Fibroblast of lung (primary cell): ENCODE measurements around the gene FGFR3. TPM values are rescaled to one million over a fixed set of nuclear protein-coding genes. Genes with fewer than 3 reads are reported as not detected.

Experiments
- DNase-seq, 2 donors: peaks; one replicate each; pipeline versions ENCODE4 v3.0.0 to v3.0.0-alpha.2; 2010; ENCODE audit warnings: low read depth in 2 of 2
- H2AFZ ChIP-seq: 2 replicates; pipeline ENCODE4 v1.5.1; 2012; ENCODE audit warnings: low read length, control low read depth, inconsistent platforms
- H3K27ac ChIP-seq: 2 replicates; pipeline ENCODE4 v1.5.1; 2011; ENCODE audit warnings: low read length, control low read depth; ENCODE audit not compliant: insufficient read depth
- H3K27me3 ChIP-seq: 2 replicates; pipeline ENCODE4 v1.5.1; 2011; ENCODE audit warnings: mild to moderate bottlenecking, low read length; ENCODE audit not compliant: control insufficient read depth, insufficient read depth
- H3K36me3 ChIP-seq: 2 replicates; pipeline ENCODE4 v1.5.1; 2011; ENCODE audit warnings: low read length; ENCODE audit not compliant: control insufficient read depth, insufficient read depth
- H3K4me1 ChIP-seq: 2 replicates; pipeline ENCODE4 v1.5.1; 2011; ENCODE audit warnings: low read length; ENCODE audit not compliant: control insufficient read depth, insufficient read depth; ENCODE audit errors: extremely low read depth
- H3K4me2 ChIP-seq: 2 replicates; pipeline ENCODE4 v1.5.1; 2011; ENCODE audit warnings: low read length, control low read depth; ENCODE audit not compliant: insufficient read depth; ENCODE audit errors: extremely low read depth
- H3K4me3 ChIP-seq, 4 experiments: fragments of 200-600 bp in 1 of 4; sonication (generic) in 1 of 4; replicated peaks in 1 of 4; 2 replicates each; pipeline ENCODE4 v1.5.1; 2011 to 2016; ENCODE audit warnings: low read length in 4 of 4, low read depth in 3 of 4, mild to moderate bottlenecking in 3 of 4, control low read depth in 2 of 4, inconsistent platforms in 1 of 4, mixed read lengths in 1 of 4; ENCODE audit not compliant: insufficient read depth in 1 of 4; ENCODE audit errors: control extremely low read depth in 1 of 4
- H3K79me2 ChIP-seq: 2 replicates; pipeline ENCODE4 v1.5.1; 2012; ENCODE audit warnings: mild to moderate bottlenecking, low read length, inconsistent platforms; ENCODE audit not compliant: control insufficient read depth, insufficient read depth
- H3K9ac ChIP-seq: 2 replicates; pipeline ENCODE4 v1.5.1; 2011; ENCODE audit warnings: mild to moderate bottlenecking, low read length, control low read depth; ENCODE audit not compliant: insufficient read depth
- H3K9me3 ChIP-seq: 2 replicates; pipeline ENCODE4 v1.5.1; 2012; ENCODE audit warnings: low read depth, low read length; ENCODE audit not compliant: control insufficient read depth, insufficient read depth
- H4K20me1 ChIP-seq: 2 replicates; pipeline ENCODE4 v1.5.1; 2011; ENCODE audit warnings: low read length; ENCODE audit not compliant: control insufficient read depth, insufficient read depth; ENCODE audit errors: extremely low read depth
- EZH2 ChIP-seq: IDR thresholded peaks from 2 replicates; pipeline ENCODE4 v1.5.1; 2012; ENCODE audit warnings: low read length, control low read depth, mild to moderate bottlenecking; ENCODE audit errors: missing control alignments
- polyA plus RNA-seq, 2 donors: library from polyadenylated mRNA; depleted of rRNA in 1 of 2; stranded (reverse) in 1 of 2; unstranded in 1 of 2; fragments of >200 nt; gene quantifications; 2 replicates each; pipeline ENCODE4 v1.2.1, GENCODE V29; 2011 to 2012; ENCODE audit warnings: missing spikeins in 1 of 2
- total RNA-seq: library from RNA; depleted of rRNA; stranded (reverse); fragments of >200 nt; gene quantifications from 2 replicates; pipeline ENCODE4 v1.2.1, GENCODE V29; 2014
- TF ChIP-seq, protein P1 (sequence below), 2 donors: IDR thresholded peaks in 1 of 2; conservative IDR thresholded peaks in 1 of 2; 1 replicate in 1 of 2; 2 replicates in 1 of 2; pipeline ENCODE4 v1.5.1; 2011 to 2012; ENCODE audit warnings: low read length in 2 of 2, control low read depth in 1 of 2, inconsistent platforms in 1 of 2, low read depth in 1 of 2, mild to moderate bottlenecking in 1 of 2

The FGFR3 gene
- total and polyA plus RNA-seq, 2 donors (not counting 1 experiment from before 2014, with no cell fraction given), result 0.11 to 0.33 TPM

DNA sequence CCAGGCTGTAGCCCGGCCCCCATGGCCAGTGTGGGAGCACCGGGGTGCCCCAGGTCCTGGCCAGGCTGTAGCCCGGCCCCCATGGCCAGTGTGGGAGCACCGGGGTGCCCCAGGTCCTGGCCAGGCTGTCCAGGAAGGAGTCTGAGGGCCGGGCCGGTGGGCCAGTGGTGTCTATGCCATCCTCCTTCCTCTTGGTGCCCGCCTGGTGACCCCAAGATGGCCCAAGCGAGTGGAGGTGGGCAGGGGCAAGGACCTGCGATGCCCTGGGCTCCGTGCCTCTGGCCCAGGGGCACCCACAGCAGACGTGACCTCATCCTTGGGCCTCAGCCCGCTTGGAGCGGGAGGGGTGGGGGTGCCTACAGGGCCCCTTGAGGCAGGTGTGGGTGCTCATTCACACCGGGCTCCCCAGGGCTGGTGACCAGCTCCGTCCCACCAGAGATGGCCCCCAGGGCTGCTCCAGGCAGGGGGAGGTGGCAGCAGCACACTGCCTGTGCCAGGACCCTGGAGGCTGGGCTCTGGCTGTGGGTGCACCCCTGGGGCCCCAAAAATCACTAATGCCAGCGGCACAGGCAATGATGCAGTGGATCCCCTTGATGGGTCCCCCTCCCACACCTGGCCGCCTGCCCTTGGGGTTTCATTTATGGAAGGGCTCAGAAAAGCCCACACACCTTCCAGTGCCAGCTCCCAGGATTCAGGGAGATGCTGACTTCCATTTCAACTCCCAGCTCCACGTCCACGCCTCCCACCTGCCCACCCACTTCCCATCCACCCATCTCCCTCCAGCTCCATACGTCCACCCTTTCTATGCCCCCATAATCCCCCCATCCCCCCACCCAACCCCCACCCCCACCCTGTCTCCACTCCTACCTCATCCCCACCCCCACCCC, 36.0 kb upstream of the FGFR3 start:
- DNase-seq, result no peak
- Histone ChIP-seq H4K20me1 (no peaks in the 10 kb centered on the region), H3K36me3 (no peaks in the 10 kb centered on the region), H2AFZ (no peak overlapping the region), H3K27me3 (no peaks in the 10 kb centered on the region), H3K4me1 (no peaks in the 10 kb centered on the region), H3K4me2 (no peak overlapping the region), H3K9ac (no peak overlapping the region), H3K9me3 (no peaks in the 10 kb centered on the region), H3K4me3 (no peak overlapping the region), H3K79me2 (no peaks in the 10 kb centered on the region), H3K27ac (no peak overlapping the region)
- TF ChIP-seq EZH2, result no peak
- TF ChIP-seq, protein P1, sequence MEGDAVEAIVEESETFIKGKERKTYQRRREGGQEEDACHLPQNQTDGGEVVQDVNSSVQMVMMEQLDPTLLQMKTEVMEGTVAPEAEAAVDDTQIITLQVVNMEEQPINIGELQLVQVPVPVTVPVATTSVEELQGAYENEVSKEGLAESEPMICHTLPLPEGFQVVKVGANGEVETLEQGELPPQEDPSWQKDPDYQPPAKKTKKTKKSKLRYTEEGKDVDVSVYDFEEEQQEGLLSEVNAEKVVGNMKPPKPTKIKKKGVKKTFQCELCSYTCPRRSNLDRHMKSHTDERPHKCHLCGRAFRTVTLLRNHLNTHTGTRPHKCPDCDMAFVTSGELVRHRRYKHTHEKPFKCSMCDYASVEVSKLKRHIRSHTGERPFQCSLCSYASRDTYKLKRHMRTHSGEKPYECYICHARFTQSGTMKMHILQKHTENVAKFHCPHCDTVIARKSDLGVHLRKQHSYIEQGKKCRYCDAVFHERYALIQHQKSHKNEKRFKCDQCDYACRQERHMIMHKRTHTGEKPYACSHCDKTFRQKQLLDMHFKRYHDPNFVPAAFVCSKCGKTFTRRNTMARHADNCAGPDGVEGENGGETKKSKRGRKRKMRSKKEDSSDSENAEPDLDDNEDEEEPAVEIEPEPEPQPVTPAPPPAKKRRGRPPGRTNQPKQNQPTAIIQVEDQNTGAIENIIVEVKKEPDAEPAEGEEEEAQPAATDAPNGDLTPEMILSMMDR (conservative IDR thresholded peaks at IDR 0.05 in 1 of 2, IDR thresholded peaks at IDR 0.05 in 1 of 2; ENCODE audit: low read depth in 1 of 2, low read length in 2 of 2), result no peak

DNA sequence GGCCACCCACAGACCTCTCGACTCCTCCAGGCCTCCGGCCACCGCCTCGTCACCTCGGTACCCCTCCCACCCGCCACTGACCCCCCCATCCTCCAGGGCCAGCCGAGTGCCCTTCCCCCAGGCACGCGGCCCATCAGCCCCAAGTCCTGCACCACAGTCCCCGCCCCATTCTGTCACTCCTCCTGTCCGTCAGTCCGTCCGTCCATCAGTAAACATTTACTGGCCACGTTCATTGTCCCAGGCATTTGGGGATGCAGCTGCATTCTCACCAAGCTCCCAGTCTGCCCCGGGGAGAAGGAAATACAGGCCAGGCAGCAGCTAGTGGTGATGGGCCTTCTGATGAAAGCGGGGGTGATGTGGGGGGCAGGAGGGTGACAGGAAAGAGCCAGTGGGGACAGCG, 35.3 kb upstream of the FGFR3 start:
- Histone ChIP-seq H3K4me3 (no peak overlapping the region), H2AFZ (no peak overlapping the region), H3K9me3 (no peaks in the 10 kb centered on the region), H3K27me3 (no peaks in the 10 kb centered on the region), H4K20me1 (no peaks in the 10 kb centered on the region), H3K4me1 (no peaks in the 10 kb centered on the region), H3K4me2 (no peak overlapping the region), H3K27ac (no peak overlapping the region), H3K9ac (no peak overlapping the region), H3K79me2 (no peaks in the 10 kb centered on the region), H3K36me3 (no peaks in the 10 kb centered on the region)
- DNase-seq, result no peak
- TF ChIP-seq, protein P1 (conservative IDR thresholded peaks at IDR 0.05 in 1 of 2, IDR thresholded peaks at IDR 0.05 in 1 of 2; ENCODE audit: low read depth in 1 of 2, low read length in 2 of 2), result no peak
- TF ChIP-seq EZH2, result no peak

DNA sequence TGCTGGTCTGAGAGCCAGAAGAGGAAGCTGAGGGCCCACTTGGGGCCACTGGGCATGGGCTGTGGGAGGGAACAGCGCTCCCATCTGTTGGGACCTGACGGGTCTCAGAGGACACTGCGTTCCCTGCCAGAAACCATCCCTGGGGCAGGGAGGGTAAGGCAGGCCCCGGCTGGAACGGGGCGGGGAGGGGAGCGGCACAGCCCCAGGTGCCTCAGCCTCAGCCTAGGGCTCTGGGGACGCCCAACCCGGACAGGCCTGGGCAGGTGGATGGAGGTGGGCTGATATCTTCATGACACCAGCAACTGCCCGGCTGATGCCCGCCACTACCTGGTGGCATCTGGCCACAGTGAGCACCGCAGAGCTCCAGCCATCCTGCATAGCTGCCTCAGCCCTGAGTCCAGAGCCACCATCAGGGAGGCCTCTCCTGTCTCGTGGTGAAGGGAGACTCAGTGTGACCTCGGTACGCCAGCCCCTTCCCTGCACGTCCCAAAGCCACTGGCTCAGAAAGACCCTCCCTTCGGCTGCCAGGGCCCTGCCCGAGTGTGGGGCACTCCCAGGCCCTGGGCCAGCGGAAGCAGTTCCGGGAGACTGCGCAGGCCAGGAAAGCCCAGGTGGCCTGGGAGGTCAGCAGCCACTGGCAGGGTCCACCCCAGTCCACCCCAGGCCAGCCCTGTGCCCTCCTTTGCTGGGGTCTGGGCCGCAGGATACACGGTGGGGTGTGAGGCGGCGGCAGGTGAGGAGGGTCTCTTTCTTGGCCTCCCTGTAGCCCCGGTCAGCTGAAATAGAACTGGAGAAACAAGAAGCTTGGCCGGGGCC, 34.6 kb upstream of the FGFR3 start:
- H3K4me1 ChIP-seq, result no peaks in the 10 kb centered on the region
- H3K27me3 ChIP-seq, result no peaks in the 10 kb centered on the region
- no peaks in the 10 kb centered on the region for H3K36me3 ChIP-seq
- H3K4me2 ChIP-seq, result no peak overlapping the region
- TF ChIP-seq, protein P1 (conservative IDR thresholded peaks at IDR 0.05 in 1 of 2, IDR thresholded peaks at IDR 0.05 in 1 of 2; ENCODE audit: low read depth in 1 of 2, low read length in 2 of 2), result no peak
- TF ChIP-seq EZH2, result no peak
- no peaks in the 10 kb centered on the region for H3K9me3 ChIP-seq
- H3K27ac ChIP-seq, result no peak overlapping the region
- H3K4me3 ChIP-seq, result no peak overlapping the region
- H3K9ac ChIP-seq, result no peak overlapping the region
- no peaks in the 10 kb centered on the region for H3K79me2 ChIP-seq
- H4K20me1 ChIP-seq, result no peaks in the 10 kb centered on the region
- H2AFZ ChIP-seq, result no peak overlapping the region
- DNase-seq, result no peak
